EL (cell line): Measurements from ENCODE around the gene TRIM31.

ENCODE experiments used
- DNase-seq: peaks from one replicate; pipeline ENCODE4 v3.0.0-alpha.2; 2016

TRIM31 gene

DNA sequence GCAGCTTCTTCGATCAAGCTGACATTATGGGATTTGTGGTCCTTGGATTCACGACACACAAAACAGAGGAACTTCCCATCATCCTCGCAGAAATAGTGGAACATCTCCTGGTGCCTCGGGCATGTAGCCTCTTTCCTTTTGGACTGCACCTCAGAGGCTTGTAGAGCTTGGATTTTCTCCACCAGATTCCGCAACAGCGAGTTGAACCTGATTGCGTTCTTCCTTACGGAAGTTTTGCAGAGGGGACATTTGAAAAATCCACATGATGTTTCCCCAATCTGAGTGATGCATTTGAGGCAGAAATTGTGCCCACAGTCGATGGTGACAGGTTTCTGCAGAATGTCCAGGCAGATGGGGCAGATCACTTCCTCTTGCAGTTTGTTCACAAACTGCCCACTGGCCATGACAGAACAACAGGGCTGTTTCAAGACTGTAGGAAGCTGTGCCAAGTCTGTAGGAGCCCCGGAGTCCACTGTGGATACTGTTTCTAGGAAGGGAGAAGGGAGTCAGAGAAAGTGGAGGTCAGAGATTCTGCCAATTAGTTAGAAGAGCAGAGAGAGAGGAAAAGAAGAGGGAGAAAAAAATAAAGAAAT, 392 bp downstream of the TRIM31 start:
- DNase-seq = no peak

DNA sequence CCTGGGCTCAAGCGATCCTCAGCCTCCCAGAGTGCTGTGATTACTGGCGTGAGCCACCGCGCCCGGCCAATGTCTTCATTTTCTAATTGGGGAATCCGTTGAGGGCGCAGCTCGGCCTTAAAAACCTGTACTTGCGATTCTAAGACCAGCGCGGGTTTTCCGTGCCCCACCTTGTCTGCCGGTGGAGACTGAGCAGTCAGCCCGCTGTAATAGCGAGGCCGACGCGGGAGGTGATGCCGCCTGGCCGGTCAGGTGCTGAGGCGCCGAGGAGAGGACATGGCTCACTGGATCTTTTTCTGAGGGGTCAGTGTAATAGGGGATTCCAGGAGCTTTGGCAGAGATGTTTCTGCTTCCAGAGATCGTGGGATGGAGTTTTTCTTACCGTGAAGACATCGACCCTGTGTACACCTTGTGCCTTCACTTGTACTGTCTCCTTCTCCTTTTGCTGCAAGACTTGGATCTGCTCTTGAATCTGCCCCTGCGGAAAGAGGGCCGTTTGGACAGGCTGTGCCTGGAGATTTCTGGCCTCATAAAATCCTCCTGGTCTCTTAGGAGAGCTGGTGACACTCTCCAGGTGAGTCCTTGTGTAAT, 1.5 kb downstream of the TRIM31 start:
- DNase-seq = no peak

GRCh38 chr6:30104661-30105060, 8.2 kb downstream of the TRIM31 start:
- no peak for DNase-seq

DNA sequence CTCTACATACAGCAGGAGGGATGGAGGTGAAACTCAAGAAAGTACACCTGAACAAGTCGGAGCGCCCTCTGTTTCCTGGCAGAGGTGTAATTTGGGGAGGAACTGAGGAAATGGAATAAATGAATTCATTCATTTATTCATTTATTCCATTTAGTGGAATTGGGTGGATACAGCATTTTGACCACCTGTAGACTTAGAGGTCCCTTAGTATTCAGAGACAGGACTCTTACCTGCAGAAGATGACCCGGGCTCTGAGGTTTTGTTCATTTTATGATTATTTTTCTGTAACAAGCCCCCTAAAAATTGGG, 9.1 kb downstream of the TRIM31 start:
- DNase-seq = no peak

GRCh38 chr6:30102970-30103871, 9.7 kb downstream of the TRIM31 start:
- peak; percentile 92 for DNase-seq

DNA sequence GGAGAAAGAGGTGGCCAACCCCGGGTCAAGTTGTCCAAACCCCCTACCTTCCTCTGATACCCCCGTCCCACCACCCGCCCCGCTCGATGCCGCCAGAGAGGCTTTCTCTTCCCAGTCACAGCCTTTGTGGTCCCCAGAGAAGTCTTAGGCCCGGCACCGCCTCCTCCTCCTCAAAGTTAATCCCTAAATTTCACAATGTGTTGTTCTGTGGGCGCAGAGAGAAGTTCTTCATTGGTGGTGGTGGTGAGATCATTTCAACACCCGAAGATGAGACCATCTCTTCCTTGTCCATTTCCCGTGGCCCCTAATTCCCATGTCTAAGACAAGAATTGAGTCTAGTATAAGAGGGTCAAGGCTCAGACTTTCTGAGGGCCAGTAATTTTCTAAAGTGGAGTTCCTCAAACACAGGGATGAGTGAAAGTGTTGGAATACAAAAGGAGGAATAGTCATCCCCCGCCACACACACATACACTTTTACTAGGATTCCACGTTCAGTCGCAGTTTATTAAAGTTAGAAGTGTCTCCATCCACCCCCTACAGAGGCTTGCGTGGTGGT, 10.4 kb downstream of the TRIM31 start:
- peak; percentile 21 for DNase-seq

GRCh38 chr6:30101444-30102413, 11.2 kb downstream of the TRIM31 start:
- peak; percentile 89 for DNase-seq

GRCh38 chr6:30100585-30101443, 12.1 kb downstream of the TRIM31 start:
- DNase-seq = peak; percentile 30

GRCh38 chr6:30100154-30100553, 12.7 kb downstream of the TRIM31 start:
- DNase-seq = no peak

DNA sequence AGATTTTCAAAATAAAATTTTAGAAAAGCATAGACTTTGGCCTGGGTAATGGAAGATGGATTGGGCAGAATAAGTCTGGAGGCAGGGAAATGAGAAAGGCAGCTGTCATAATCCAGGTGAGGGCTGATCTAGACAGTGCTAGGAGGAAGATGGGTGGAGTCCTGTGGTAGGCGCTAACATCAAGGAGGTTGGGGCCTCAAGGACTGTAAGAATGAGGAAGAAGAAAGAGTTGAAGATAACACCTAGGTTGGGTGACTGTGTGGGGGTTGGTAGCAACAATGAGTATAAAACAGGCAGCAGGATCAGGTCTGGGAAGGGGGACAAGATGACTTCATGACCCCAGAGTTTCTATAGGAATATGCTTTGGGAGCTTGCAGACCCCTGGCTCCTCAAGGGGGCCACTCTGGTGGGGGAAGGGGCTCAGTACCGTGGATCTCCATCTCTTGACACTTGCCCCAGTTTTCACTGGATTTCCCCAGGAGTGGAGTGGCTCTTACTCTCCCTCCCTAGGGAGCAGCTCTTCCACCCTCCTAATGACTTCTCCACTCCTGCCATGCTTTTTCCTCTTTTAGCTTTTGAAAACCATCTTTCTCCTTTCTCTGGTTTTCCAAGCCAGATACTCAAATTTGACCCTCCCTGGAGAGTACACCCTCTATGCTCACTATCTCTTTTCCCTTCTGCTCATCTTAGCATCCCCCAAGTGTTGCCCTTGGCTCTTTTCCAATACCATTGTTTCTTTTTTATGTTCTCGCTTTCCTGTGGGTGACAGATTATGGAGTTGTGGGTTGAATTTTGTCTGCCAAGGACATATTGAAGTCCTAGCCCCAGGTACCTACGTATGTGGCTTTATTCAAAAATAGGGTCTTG, 14.8 kb downstream of the TRIM31 start:
- no peak for DNase-seq

DNA sequence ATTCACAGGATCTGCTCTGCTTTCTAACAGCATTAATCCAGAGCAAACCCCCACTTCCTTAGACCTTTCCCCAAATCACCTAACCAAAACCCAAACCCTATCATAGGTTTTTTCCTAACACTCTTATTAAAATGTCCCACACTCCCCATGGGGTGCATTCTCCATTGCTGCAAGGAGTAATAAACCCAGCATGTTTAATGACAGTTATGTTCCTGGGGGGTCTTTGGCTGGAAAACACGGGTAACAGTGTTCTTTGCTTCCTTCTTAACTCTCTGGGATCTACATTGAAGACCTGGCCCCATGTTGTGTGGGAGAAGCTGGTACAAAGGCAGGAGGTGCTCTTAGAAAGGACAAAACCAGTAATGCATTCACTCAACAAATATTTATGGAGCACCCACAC, 16.1 kb downstream of the TRIM31 start:
- no peak for DNase-seq

GRCh38 chr6:30093951-30094661, 18.8 kb downstream of the TRIM31 start:
- no peak for DNase-seq

DNA sequence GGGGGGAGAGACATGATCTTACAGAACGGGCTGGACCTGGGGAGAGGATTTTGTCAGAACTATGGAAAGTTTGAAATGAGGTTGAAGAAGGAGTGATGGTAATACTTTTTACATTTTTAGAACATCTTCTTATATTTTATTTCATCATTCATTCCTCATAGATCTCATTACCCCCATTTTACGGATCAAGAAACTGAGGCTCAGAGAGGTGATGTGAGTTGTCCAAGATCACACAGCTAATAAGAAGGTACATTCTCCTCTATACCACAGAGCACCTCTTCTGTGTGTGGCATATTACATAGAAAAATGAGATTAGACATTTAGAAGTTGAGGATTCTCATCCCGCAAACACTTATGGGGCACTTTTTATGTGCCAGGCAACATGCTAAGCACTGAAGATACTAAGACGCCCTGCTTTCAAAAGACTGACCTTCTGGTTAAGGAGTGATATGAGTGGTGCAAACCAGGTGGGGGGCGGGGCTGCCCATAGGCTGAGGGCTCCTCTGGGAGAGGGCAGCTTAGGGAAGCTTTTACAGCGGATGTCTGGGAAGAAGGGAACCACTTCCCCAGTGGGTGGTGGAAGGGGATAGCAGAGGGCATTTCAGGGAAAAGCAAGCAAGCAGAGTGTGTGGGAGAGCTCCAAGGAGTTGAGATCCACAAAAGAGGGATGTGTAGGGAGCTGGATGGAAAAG, 19.9 kb downstream of the TRIM31 start:
- no peak for DNase-seq

- DNase-seq = peak; percentile 92
Measured at GRCh38 chr6:30091577-30092381, 21.1 kb downstream of the TRIM31 start.

GRCh38 chr6:30087876-30088275, 25.0 kb downstream of the TRIM31 start:
- no peak for DNase-seq

- no peak for DNase-seq
Measured at GRCh38 chr6:30077218-30077617, 35.7 kb downstream of the TRIM31 start.

DNA sequence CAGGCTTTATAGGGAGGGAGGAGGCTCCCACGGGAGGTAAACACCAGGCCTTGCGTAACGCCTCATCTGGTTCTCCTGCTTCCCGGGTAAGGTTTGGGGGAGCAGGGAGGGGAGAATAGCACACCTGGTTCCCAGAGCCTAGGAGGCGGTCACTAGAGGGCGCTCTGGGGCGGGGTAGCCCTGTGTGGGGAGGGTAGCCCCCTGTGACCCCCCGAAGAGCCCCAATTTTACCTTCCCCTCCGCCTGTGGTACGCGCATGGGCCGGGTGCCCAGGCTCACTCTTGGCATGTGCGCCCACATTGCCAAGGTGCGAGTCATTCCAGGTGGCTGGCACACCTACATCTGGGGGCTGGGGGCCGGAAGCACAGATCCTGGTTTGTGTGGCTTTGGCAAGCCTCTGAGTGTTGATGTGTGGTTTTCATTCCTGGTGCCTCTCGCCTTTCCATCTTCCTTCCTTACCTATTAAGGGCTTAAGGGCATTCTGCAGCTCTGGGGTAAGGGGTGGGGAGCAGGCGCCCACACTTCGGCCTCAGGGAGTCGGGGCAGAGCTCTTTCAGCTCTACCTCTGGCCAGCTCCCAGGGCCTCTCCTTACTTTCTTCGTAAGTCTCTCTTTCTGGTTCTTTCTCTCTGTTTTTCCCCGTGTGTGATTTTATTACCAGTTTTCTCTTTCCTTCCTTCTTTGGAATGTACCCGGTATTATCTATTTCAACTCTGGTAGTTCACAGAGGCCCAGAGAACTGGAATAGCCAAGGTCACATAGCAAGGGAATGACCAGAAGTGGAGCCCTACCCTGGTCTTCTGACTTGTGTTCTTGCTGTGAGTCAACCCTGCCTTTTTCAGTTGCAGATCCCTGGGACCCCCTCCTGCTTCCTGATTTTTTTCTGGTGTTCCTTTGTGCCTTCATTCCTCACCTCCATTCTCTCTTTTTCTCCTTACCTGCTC, 36.8 kb downstream of the TRIM31 start:
- DNase-seq = no peak
